Gastroesophageal sphincter (tissue), 3 donors: ENCODE measurements around the gene SUN5.

Experiments
- CTCF ChIP-seq, 4 experiments: fragments of 200-600 bp in 2 of 4; fragments of 450-650 bp in 2 of 4; sonication (generic) in 1 of 4; IDR thresholded peaks; one replicate each; pipeline ENCODE4 v1.5.1; 2017 to 2019; ENCODE audit warnings: antibody characterized with exemption in 4 of 4, mild to moderate bottlenecking in 2 of 4, moderate library complexity in 2 of 4
- EP300 ChIP-seq: sonication (generic); formaldehyde crosslinking; IDR thresholded peaks from one replicate; pipeline ENCODE4 v1.6.1; 2017; ENCODE audit warnings: antibody characterized with exemption, mild to moderate bottlenecking
- POLR2A ChIP-seq, 2 donors: fragments of 450-650 bp; IDR thresholded peaks; one replicate each; pipeline ENCODE4 v1.6.1; 2017; ENCODE audit warnings: antibody characterized with exemption in 2 of 2, mild to moderate bottlenecking in 2 of 2, moderate library complexity in 1 of 2

- TF ChIP-seq POLR2A (IDR thresholded peaks at IDR 0.05) (no peak), CTCF (IDR thresholded peaks at IDR 0.05) (no peak), EP300 (no peak)
Observed at GRCh38 chr20:32980131-32980941, 23.9 kb downstream of the SUN5 start.
